Kidney capillary endothelial cell (primary cell): ENCODE measurements around the gene FAM131C.
A peak's percentile ranks its signal among the peaks of the same experiment; 100 is the strongest.

Experiments
- DNase-seq: peaks from one replicate; pipeline ENCODE4 v3.0.0-alpha.2; 2018; ENCODE audit warnings: low spot score

FAM131C gene

GRCh38 chr1:16101623-16102022, 28.2 kb upstream of the FAM131C start:
- no peak for DNase-seq

- DNase-seq, result no peak
These were observed 26.0 kb upstream of the FAM131C start for GRCh38 chr1:16099412-16099811.

GRCh38 chr1:16095447-16095846, 22.0 kb upstream of the FAM131C start:
- DNase-seq, result no peak

GRCh38 chr1:16094453-16095158, 21.2 kb upstream of the FAM131C start:
- no peak for DNase-seq

- DNase-seq, result no peak
These were observed 20.2 kb upstream of the FAM131C start for GRCh38 chr1:16093611-16094010.

- no peak for DNase-seq
These were observed 19.6 kb upstream of the FAM131C start for GRCh38 chr1:16092923-16093511.

- DNase-seq, result no peak
These were observed 18.9 kb upstream of the FAM131C start for GRCh38 chr1:16092097-16092922.

- no peak for DNase-seq
These were observed 17.8 kb upstream of the FAM131C start for GRCh38 chr1:16091296-16091695.

GRCh38 chr1:16090076-16090826, 16.8 kb upstream of the FAM131C start:
- no peak for DNase-seq

GRCh38 chr1:16088996-16089395, 15.5 kb upstream of the FAM131C start:
- no peak for DNase-seq

- no peak for DNase-seq
These were observed 15.0 kb upstream of the FAM131C start for GRCh38 chr1:16088351-16088911.

- no peak for DNase-seq
These were observed 14.3 kb upstream of the FAM131C start for GRCh38 chr1:16087733-16088132.

GRCh38 chr1:16085522-16085921, 12.1 kb upstream of the FAM131C start:
- no peak for DNase-seq

GRCh38 chr1:16083486-16083885, 10.0 kb upstream of the FAM131C start:
- DNase-seq, result no peak

- DNase-seq, result peak; percentile 70
These were observed 9.0 kb upstream of the FAM131C start for GRCh38 chr1:16082283-16083038.

- no peak for DNase-seq
These were observed 8.2 kb upstream of the FAM131C start for GRCh38 chr1:16081636-16082035.

- DNase-seq, result no peak
These were observed 7.1 kb upstream of the FAM131C start for GRCh38 chr1:16080422-16081150.

GRCh38 chr1:16078925-16079656, 5.6 kb upstream of the FAM131C start:
- DNase-seq, result peak; percentile 75

GRCh38 chr1:16077406-16078245, 4.2 kb upstream of the FAM131C start:
- DNase-seq, result no peak
